IPS-18c (cell line): ENCODE data around the gene KIAA1191.

ENCODE experiments used
- H3K4me3 ChIP-seq: 2 replicates; pipeline ENCODE4 v1.7.0; 2013; ENCODE audit warnings: low read depth, mild to moderate bottlenecking, low read length, moderate library complexity; ENCODE audit not compliant: insufficient read depth
- H3K9me3 ChIP-seq: one replicate; pipeline ENCODE4 v1.6.1; 2013; ENCODE audit warnings: mild to moderate bottlenecking, low read length, moderate library complexity; ENCODE audit not compliant: control insufficient read depth, insufficient read depth

Gene KIAA1191

GRCh38 chr5:176394096-176394495 is 32.5 kb upstream of the KIAA1191 start:
- no peak overlapping the region for H3K4me3 ChIP-seq
- no peaks in the 10 kb centered on the region for H3K9me3 ChIP-seq

GRCh38 chr5:176392526-176392925 is 31.0 kb upstream of the KIAA1191 start:
- H3K4me3 ChIP-seq = no peak overlapping the region

GRCh38 chr5:176391999-176392398 is 30.4 kb upstream of the KIAA1191 start:
- no peaks in the 10 kb centered on the region for H3K9me3 ChIP-seq

More at GRCh38 chr5:176392526-176392925, 31.0 kb upstream of the KIAA1191 start:
- no peaks in the 10 kb centered on the region for H3K9me3 ChIP-seq

GRCh38 chr5:176391479-176391878 is 29.9 kb upstream of the KIAA1191 start:
- Histone ChIP-seq H3K9me3 (no peaks in the 10 kb centered on the region), H3K4me3 (no peak overlapping the region)

More at GRCh38 chr5:176391999-176392398, 30.4 kb upstream of the KIAA1191 start:
- H3K4me3 ChIP-seq = no peak overlapping the region

- Histone ChIP-seq H3K4me3 (peak overlapping the region; percentile 66), H3K9me3 (no peaks in the 10 kb centered on the region)
These were observed 27.9 kb upstream of the KIAA1191 start for GRCh38 chr5:176389135-176390123.

- no peaks in the 10 kb centered on the region for H3K9me3 ChIP-seq
- H3K4me3 ChIP-seq = peak within 1 kb of the TSS; percentile 66
These were observed 27.0 kb upstream of the KIAA1191 start, which contains the start of the genes HIGD2A and NOP16 for GRCh38 chr5:176388444-176389134. HIGD2A (plus strand) TSS chr5:176388751; CDS start chr5:176388820, 69 bp downstream. NOP16 (minus strand) TSS chr5:176388598; CDS start chr5:176388539, 59 bp downstream.

- peak overlapping the region; percentile 66 for H3K4me3 ChIP-seq
- H3K9me3 ChIP-seq = no peaks in the 10 kb centered on the region
These were observed 26.5 kb upstream of the KIAA1191 start for GRCh38 chr5:176388003-176388443.

GRCh38 chr5:176387384-176387925 is 25.9 kb upstream of the KIAA1191 start:
- Histone ChIP-seq H3K4me3 (peak overlapping the region; percentile 66), H3K9me3 (no peaks in the 10 kb centered on the region)

- Histone ChIP-seq H3K9me3 (no peaks in the 10 kb centered on the region), H3K4me3 (no peak overlapping the region)
These were observed 24.9 kb upstream of the KIAA1191 start for GRCh38 chr5:176386491-176386890.

- Histone ChIP-seq H3K9me3 (no peaks in the 10 kb centered on the region), H3K4me3 (no peak overlapping the region)
These were observed 23.4 kb upstream of the KIAA1191 start for GRCh38 chr5:176384991-176385390.

GRCh38 chr5:176384366-176384930 is 22.9 kb upstream of the KIAA1191 start:
- no peak overlapping the region for H3K4me3 ChIP-seq
- no peaks in the 10 kb centered on the region for H3K9me3 ChIP-seq

- H3K9me3 ChIP-seq = no peaks in the 10 kb centered on the region
- no peak overlapping the region for H3K4me3 ChIP-seq
These were observed 22.4 kb upstream of the KIAA1191 start for GRCh38 chr5:176383961-176384360.

- Histone ChIP-seq H3K4me3 (no peak overlapping the region), H3K9me3 (no peaks in the 10 kb centered on the region)
These were observed 21.8 kb upstream of the KIAA1191 start for GRCh38 chr5:176383248-176383905.

GRCh38 chr5:176382721-176383120 is 21.2 kb upstream of the KIAA1191 start:
- H3K9me3 ChIP-seq = no peaks in the 10 kb centered on the region
- H3K4me3 ChIP-seq = no peak overlapping the region

- Histone ChIP-seq H3K9me3 (no peaks in the 10 kb centered on the region), H3K4me3 (no peak overlapping the region)
These were observed 20.4 kb upstream of the KIAA1191 start for GRCh38 chr5:176381979-176382378.

- H3K9me3 ChIP-seq = no peaks in the 10 kb centered on the region
- H3K4me3 ChIP-seq = no peak overlapping the region
These were observed 19.9 kb upstream of the KIAA1191 start for GRCh38 chr5:176381423-176381822.

GRCh38 chr5:176379881-176380280 is 18.3 kb upstream of the KIAA1191 start:
- Histone ChIP-seq H3K9me3 (no peaks in the 10 kb centered on the region), H3K4me3 (no peak overlapping the region)
